Smooth muscle cell (in vitro differentiated cells): ENCODE data around the gene KLF3. TPM values are rescaled to one million over a fixed set of nuclear protein-coding genes. Genes with fewer than 3 reads are reported as not detected.

Experiments
- DNase-seq: peaks from one replicate; lab custom pipeline; 2025; ENCODE audit not compliant: unreplicated experiment; lab: John Stamatoyannopoulos, UW
- H2AFZ ChIP-seq: fragments of 200-600 bp; sonication (generic); 2 replicates; pipeline ENCODE4 v1.6.0; 2016; ENCODE audit warnings: antibody characterized with exemption, low read depth, mild to moderate bottlenecking
- H3F3A ChIP-seq: fragments of 200-600 bp; sonication (generic); 2 replicates; pipeline ENCODE4 v1.6.0; 2017; ENCODE audit warnings: antibody characterized with exemption, low read depth
- H3K27ac ChIP-seq: fragments of 200-600 bp; sonication (generic); 2 replicates; pipeline ENCODE4 v1.5.1; 2016; ENCODE audit warnings: low read depth, mild to moderate bottlenecking
- H3K27me3 ChIP-seq: fragments of 200-600 bp; sonication (generic); 2 replicates; pipeline ENCODE4 v1.6.1; 2016; ENCODE audit warnings: low read depth, mild to moderate bottlenecking
- H3K36me3 ChIP-seq: fragments of 200-600 bp; sonication (generic); 2 replicates; pipeline ENCODE4 v1.5.1; 2016; ENCODE audit warnings: low read depth
- H3K4me1 ChIP-seq: fragments of 200-600 bp; sonication (generic); 2 replicates; pipeline ENCODE4 v1.5.1; 2016; ENCODE audit warnings: low read depth
- H3K4me2 ChIP-seq: fragments of 200-600 bp; sonication (generic); 2 replicates; pipeline ENCODE4 v1.6.0; 2016; ENCODE audit warnings: mild to moderate bottlenecking
- H3K4me3 ChIP-seq: fragments of 200-600 bp; sonication (generic); 2 replicates; pipeline ENCODE4 v1.5.1; 2016; ENCODE audit warnings: mild to moderate bottlenecking
- H3K79me2 ChIP-seq: fragments of 200-600 bp; sonication (generic); 2 replicates; pipeline ENCODE4 v1.6.0; 2016; ENCODE audit warnings: low read depth, mild to moderate bottlenecking
- H3K9ac ChIP-seq: fragments of 200-600 bp; sonication (generic); 2 replicates; pipeline ENCODE4 v1.6.0; 2016; ENCODE audit warnings: low read depth
- H3K9me3 ChIP-seq: fragments of 200-600 bp; sonication (generic); replicated peaks from 2 replicates; pipeline ENCODE4 v1.5.1; 2016; ENCODE audit warnings: low read depth
- H4K20me1 ChIP-seq: fragments of 200-600 bp; sonication (generic); 2 replicates; pipeline ENCODE4 v1.6.0; 2016; ENCODE audit warnings: low read depth
- CTCF ChIP-seq: fragments of 200-600 bp; sonication (generic); IDR thresholded peaks from 2 replicates; pipeline ENCODE4 v1.5.1; 2017; ENCODE audit warnings: borderline replicate concordance, mild to moderate bottlenecking, antibody characterized with exemption; ENCODE audit not compliant: insufficient read depth, poor library complexity, severe bottlenecking
- WGBS: methylation state at CpG from one replicate; pipeline ENCODE4 v1.1.7; 2016; ENCODE audit warnings: low lambda C conversion rate; 5-methylcytosine and 5-hydroxymethylcytosine counted together
- polyA plus RNA-seq: library from polyadenylated mRNA; unstranded; fragments of >200 nt; fragmentation: Nextera tagmentation; extraction: Ambion mirVana; gene quantifications from 2 replicates; pipeline ENCODE4 v1.2.1, GENCODE V29; 2016
- total RNA-seq: library from RNA; depleted of rRNA; stranded (reverse); fragments of >200 nt; gene quantifications from 2 replicates; pipeline ENCODE4 v1.2.3, GENCODE V29; 2014

KLF3 gene
- total and polyA plus RNA-seq, 2 experiments from 2014 or later, result 26.0 to 37.5 TPM

DNA sequence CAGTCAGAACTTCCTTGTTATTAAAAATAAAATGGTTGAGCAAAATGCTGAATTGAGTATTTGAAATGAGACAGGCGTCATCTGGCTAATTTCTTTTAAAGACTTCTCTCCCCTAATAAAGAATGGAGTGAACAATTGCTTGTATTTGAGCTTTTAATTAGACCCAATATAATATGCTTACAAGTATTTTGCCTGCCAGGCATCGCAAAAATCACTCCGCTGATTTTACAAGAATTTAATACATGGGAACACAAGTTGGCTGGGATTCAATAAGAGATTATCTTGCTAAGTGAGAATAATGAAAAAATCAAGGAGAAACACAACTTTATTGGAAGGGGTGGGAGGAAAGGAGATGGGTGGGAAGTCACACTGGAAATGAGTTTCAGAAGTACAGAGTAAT, 52.3 kb downstream of the KLF3 start:
- no peak overlapping the region for H2AFZ ChIP-seq
- 85% methylated on average over 3 of the region's 3 CpGs for WGBS
- no peak overlapping the region for H3K27ac ChIP-seq
- H3K36me3 ChIP-seq, result no peaks in the 10 kb centered on the region
- TF ChIP-seq CTCF, result no peak
- H3K27me3 ChIP-seq, result peaks cover 3% of the 10 kb centered on the region
- H3K79me2 ChIP-seq, result no peaks in the 10 kb centered on the region
- no peaks in the 10 kb centered on the region for H3F3A ChIP-seq
- no peaks in the 10 kb centered on the region for H3K9me3 ChIP-seq
- no peaks in the 10 kb centered on the region for H3K4me1 ChIP-seq
- no peak overlapping the region for H3K9ac ChIP-seq
- H4K20me1 ChIP-seq, result no peaks in the 10 kb centered on the region
- H3K4me2 ChIP-seq, result no peak overlapping the region
- no peak for DNase-seq
- H3K4me3 ChIP-seq, result no peak overlapping the region

DNA sequence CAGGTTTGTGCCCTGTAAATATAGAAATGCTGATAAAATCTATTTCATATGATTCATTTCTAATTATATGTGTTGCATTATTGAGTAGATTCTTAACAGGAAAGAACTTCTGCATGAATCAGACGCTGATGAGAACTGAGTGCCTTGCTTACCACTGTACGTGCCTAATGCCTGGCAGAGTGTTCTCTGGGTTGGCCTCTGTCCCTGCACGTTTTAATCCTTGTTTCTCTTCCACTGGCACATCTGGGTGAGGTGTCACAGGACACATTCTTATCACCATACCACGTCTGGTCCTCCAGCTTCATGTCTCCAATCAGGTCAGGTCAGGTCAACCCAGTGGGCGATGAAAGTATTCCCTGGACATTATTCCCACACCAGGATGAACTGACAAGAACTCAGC, 53.6 kb downstream of the KLF3 start:
- H3K27ac ChIP-seq, result no peak overlapping the region

GRCh38 chr4:38723114-38723513, 59.1 kb downstream of the KLF3 start:
- no peaks in the 10 kb centered on the region for H4K20me1 ChIP-seq
- no peak overlapping the region for H2AFZ ChIP-seq
- H3K9ac ChIP-seq, result no peak overlapping the region
- no peaks in the 10 kb centered on the region for H3F3A ChIP-seq
- H3K27me3 ChIP-seq, result peaks cover 4% of the 10 kb centered on the region
- peaks cover 9% of the 10 kb centered on the region for H3K4me1 ChIP-seq
- TF ChIP-seq CTCF, result no peak
- H3K9me3 ChIP-seq, result no peaks in the 10 kb centered on the region
- H3K36me3 ChIP-seq, result no peaks in the 10 kb centered on the region
- WGBS, result 83% methylated on average over 4 of the region's 4 CpGs
- H3K4me2 ChIP-seq, result no peak overlapping the region
- H3K4me3 ChIP-seq, result no peak overlapping the region
- no peak overlapping the region for H3K27ac ChIP-seq
- H3K79me2 ChIP-seq, result no peaks in the 10 kb centered on the region
- no peak for DNase-seq

More for the DNA sequence above, 53.6 kb downstream of the KLF3 start:
- Histone ChIP-seq H3K4me1 (no peaks in the 10 kb centered on the region), H3K27me3 (peaks cover 4% of the 10 kb centered on the region), H3K79me2 (no peaks in the 10 kb centered on the region), H3K9ac (no peak overlapping the region), H3K9me3 (no peaks in the 10 kb centered on the region), H4K20me1 (no peaks in the 10 kb centered on the region), H3K4me3 (no peak overlapping the region), H3F3A (no peaks in the 10 kb centered on the region), H2AFZ (no peak overlapping the region), H3K4me2 (no peak overlapping the region), H3K36me3 (no peaks in the 10 kb centered on the region)
- 68% methylated on average over 5 of the region's 5 CpGs for WGBS
- DNase-seq, result no peak
- no peak for TF ChIP-seq CTCF

DNA sequence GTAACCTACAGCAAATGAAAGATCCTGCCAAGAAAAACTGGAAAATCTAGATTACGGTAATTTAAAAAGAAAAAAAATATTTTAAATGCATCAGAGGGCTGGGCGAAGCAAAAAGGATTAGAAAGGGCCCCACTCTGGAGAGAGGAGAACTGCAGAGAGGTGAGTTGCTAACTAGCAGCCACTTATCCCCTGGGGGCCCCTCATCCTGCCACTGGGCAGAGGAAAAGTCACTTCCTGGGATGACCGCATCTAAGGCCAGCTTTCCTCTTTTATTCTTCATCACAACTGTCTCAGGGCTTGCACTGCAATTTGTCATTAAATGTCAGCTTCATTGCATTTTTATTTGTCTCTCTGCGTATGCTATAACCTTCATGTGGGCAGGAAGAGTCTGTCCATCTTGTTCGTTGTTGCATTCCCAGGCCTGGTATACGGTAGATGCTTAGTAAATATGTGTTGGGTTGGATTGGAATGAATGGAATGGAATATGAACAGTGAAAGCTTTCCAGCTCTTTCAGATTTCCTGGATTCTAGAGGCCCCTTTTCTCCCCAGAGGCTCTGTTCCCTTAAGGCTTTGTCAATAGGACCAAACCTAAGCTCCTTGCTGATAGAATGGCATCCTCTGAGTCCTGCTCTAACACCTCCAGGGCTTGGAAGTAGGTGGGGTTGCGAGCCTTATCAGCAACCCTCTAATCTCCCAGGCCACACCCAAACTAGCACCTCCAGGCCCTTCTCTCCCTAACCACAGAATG, 59.9 kb downstream of the KLF3 start:
- Histone ChIP-seq H3K79me2 (no peaks in the 10 kb centered on the region), H3F3A (no peaks in the 10 kb centered on the region), H2AFZ (no peak overlapping the region), H3K36me3 (no peaks in the 10 kb centered on the region), H3K4me1 (peaks cover 9% of the 10 kb centered on the region), H4K20me1 (no peaks in the 10 kb centered on the region), H3K4me3 (no peak overlapping the region), H3K9me3 (no peaks in the 10 kb centered on the region), H3K27ac (no peak overlapping the region), H3K9ac (no peak overlapping the region), H3K27me3 (peaks cover 4% of the 10 kb centered on the region), H3K4me2 (peak overlapping the region; percentile 46)
- DNase-seq, result no peak
- WGBS, result 37% methylated on average over 7 of the region's 7 CpGs
- TF ChIP-seq CTCF, result no peak
